Memory B cell (primary cell): ENCODE results near the gene ZMAT3.

Source experiments
- ATAC-seq: fragments of 150-1000 bp; cut with Tn5 transposase; 2 replicates; pipeline ENCODE4 v1.10.0; 2021; ENCODE audit warnings: low read depth, mild to moderate bottlenecking, moderate library complexity
- DNase-seq, 2 donors: peaks; one replicate each; pipeline ENCODE4 v3.0.0; 2022; ENCODE audit warnings: low spot score in 2 of 2
- H3K27ac Mint-ChIP-seq: one replicate; pipeline ENCODE4 v1.8.0; 2022; ENCODE audit warnings: mild to moderate bottlenecking, moderate library complexity, mixed read lengths
- H3K27me3 Mint-ChIP-seq: one replicate; pipeline ENCODE4 v1.8.0; 2022; ENCODE audit warnings: mixed read lengths
- H3K36me3 Mint-ChIP-seq: one replicate; pipeline ENCODE4 v1.8.0; 2022; ENCODE audit warnings: mild to moderate bottlenecking, mixed read lengths
- H3K4me1 Mint-ChIP-seq: one replicate; pipeline ENCODE4 v1.8.0; 2022; ENCODE audit warnings: mixed read lengths
- H3K4me3 Mint-ChIP-seq: one replicate; pipeline ENCODE4 v1.8.0; 2022; ENCODE audit warnings: mild to moderate bottlenecking, moderate library complexity, mixed read lengths
- H3K9me3 Mint-ChIP-seq: one replicate; pipeline ENCODE4 v1.8.0; 2022; ENCODE audit warnings: mixed read lengths

The ZMAT3 gene

GRCh38 chr3:179026636-179027035 is 45.0 kb downstream of the ZMAT3 start:
- no peak overlapping the region for H3K4me3 Mint-ChIP-seq
- no peaks in the 10 kb centered on the region for H3K27me3 Mint-ChIP-seq
- peaks cover 10% of the 10 kb centered on the region for H3K36me3 Mint-ChIP-seq
- ATAC-seq (no peak), DNase-seq (no peak)
- no peaks in the 10 kb centered on the region for H3K4me1 Mint-ChIP-seq
- no peak overlapping the region for H3K27ac Mint-ChIP-seq
- no peaks in the 10 kb centered on the region for H3K9me3 Mint-ChIP-seq

- no peak overlapping the region for H3K4me3 Mint-ChIP-seq
- no peaks in the 10 kb centered on the region for H3K9me3 Mint-ChIP-seq
- no peaks in the 10 kb centered on the region for H3K27me3 Mint-ChIP-seq
- DNase-seq: no peak
- H3K27ac Mint-ChIP-seq: peak overlapping the region; percentile 86
- peaks cover 6% of the 10 kb centered on the region for H3K36me3 Mint-ChIP-seq
- ATAC-seq: no peak
- H3K4me1 Mint-ChIP-seq: peaks cover 22% of the 10 kb centered on the region
Measured at GRCh38 chr3:179021119-179021903, 50.3 kb downstream of the ZMAT3 start.

GRCh38 chr3:179020112-179020511 is 51.5 kb downstream of the ZMAT3 start:
- Mint-ChIP-seq H3K9me3 (no peaks in the 10 kb centered on the region), H3K27me3 (no peaks in the 10 kb centered on the region), H3K27ac (peak overlapping the region; percentile 86), H3K4me3 (no peak overlapping the region), H3K36me3 (peaks cover 6% of the 10 kb centered on the region), H3K4me1 (peaks cover 29% of the 10 kb centered on the region)
- no peak for DNase-seq
- ATAC-seq: no peak

- H3K9me3 Mint-ChIP-seq: no peaks in the 10 kb centered on the region
- H3K4me1 Mint-ChIP-seq: peaks cover 29% of the 10 kb centered on the region
- no peak for ATAC-seq
- no peak for DNase-seq
- H3K4me3 Mint-ChIP-seq: no peak overlapping the region
- H3K27me3 Mint-ChIP-seq: no peaks in the 10 kb centered on the region
- H3K27ac Mint-ChIP-seq: peak overlapping the region; percentile 65
- H3K36me3 Mint-ChIP-seq: no peaks in the 10 kb centered on the region
Measured at GRCh38 chr3:179018808-179019207, 52.8 kb downstream of the ZMAT3 start.

DNA sequence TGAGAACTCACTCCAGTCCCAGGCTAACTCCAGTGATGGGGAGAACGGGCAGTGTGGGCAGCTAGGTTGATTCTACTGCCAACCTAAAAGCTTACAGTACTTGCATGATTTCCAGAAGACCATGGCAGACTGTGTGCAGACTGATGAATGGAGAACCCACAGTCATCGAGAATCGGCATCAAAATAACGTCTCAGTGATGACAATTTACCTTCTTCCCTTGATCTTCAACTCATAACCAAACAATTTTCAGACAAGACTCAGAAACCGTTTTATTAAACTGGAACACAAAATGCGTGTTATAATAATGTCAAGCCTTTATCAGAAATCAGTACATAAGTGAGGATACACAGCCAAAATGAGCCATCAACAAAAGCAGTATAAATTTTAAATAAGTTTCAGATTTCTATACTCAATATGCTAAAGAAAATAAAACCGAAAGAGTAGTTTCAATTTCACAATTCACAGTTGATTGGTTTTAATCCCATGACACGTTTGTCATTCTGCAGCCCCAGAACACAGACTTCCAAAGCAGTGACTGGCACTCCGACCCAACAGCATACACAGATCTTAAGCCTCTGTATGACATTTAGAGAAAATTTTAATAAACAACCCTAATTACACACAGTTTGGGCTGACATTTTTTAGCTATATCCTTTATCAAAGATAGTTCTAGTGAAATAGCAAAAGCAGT is 54.5 kb downstream of the ZMAT3 start:
- DNase-seq (peak in 1 of 2 donors; percentile 20), ATAC-seq (peak; percentile 80)
- Mint-ChIP-seq H3K36me3 (no peaks in the 10 kb centered on the region), H3K27ac (peak overlapping the region; percentile 98), H3K27me3 (no peaks in the 10 kb centered on the region), H3K4me3 (peak overlapping the region; percentile 85), H3K9me3 (no peaks in the 10 kb centered on the region), H3K4me1 (peaks cover 37% of the 10 kb centered on the region)

GRCh38 chr3:179015551-179016020 is 56.0 kb downstream of the ZMAT3 start:
- Mint-ChIP-seq H3K27me3 (no peaks in the 10 kb centered on the region), H3K4me1 (peaks cover 35% of the 10 kb centered on the region), H3K4me3 (peak overlapping the region; percentile 19), H3K36me3 (no peaks in the 10 kb centered on the region), H3K9me3 (no peaks in the 10 kb centered on the region), H3K27ac (peak overlapping the region; percentile 98)
- peak; percentile 68 to 81 for DNase-seq
- ATAC-seq: peak; percentile 72

DNA sequence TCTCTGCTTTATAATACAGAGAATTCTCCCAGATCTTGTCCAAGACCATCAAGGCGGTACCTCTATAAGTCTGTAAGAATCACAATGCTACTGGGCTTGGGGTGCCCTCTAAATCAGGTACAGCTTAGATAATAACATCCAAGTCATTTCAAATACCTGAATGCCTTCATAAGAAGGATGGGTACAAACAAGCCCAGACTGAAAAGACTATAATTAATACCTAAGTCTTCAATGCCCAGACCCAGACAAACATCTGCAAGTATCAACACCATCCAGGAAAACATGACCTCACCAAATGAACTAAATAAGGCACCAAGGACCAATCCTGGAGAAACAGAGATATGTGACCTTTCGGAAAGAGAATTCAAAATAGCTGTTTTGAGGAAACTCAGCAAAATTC is 65.9 kb downstream of the ZMAT3 start:
- Mint-ChIP-seq H3K27ac (no peak overlapping the region), H3K4me1 (no peaks in the 10 kb centered on the region), H3K27me3 (no peaks in the 10 kb centered on the region), H3K36me3 (peaks cover 11% of the 10 kb centered on the region), H3K9me3 (peaks cover 4% of the 10 kb centered on the region), H3K4me3 (no peak overlapping the region)
- ATAC-seq: no peak
- no peak for DNase-seq

DNA sequence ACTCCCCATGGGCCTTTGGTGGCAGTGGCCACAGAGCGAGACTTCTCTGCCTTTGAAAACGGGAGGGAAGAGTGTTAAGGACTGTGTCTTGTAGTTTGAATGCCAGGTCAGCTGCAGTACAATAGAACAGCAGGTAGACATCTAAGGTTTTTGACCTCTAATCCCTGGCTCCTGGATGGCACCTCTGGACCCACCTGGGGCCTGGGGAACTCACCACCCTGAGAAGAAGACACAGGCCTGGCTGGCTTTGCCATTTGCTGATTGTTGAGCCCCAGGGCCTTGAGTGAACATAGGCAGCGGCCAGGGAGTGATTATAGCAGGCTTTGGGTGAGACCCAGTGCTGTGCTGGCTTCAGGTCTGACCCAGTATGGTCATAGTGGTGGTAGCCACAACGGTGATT is 66.4 kb downstream of the ZMAT3 start:
- no peaks in the 10 kb centered on the region for H3K27me3 Mint-ChIP-seq
- H3K9me3 Mint-ChIP-seq: peaks cover 4% of the 10 kb centered on the region
- no peak overlapping the region for H3K27ac Mint-ChIP-seq
- H3K4me3 Mint-ChIP-seq: no peak overlapping the region
- no peaks in the 10 kb centered on the region for H3K4me1 Mint-ChIP-seq
- H3K36me3 Mint-ChIP-seq: peaks cover 11% of the 10 kb centered on the region
- no peak for DNase-seq
- no peak for ATAC-seq

GRCh38 chr3:179000659-179001058 is 71.0 kb downstream of the ZMAT3 start:
- Mint-ChIP-seq H3K9me3 (peaks cover 2% of the 10 kb centered on the region), H3K4me1 (peaks cover 2% of the 10 kb centered on the region), H3K27ac (no peak overlapping the region), H3K36me3 (peaks cover 20% of the 10 kb centered on the region), H3K27me3 (no peaks in the 10 kb centered on the region), H3K4me3 (no peak overlapping the region)
- no peak for DNase-seq
- ATAC-seq: no peak

- H3K9me3 Mint-ChIP-seq: peaks cover 2% of the 10 kb centered on the region
- H3K4me3 Mint-ChIP-seq: no peak overlapping the region
- H3K36me3 Mint-ChIP-seq: peaks cover 20% of the 10 kb centered on the region
- ATAC-seq (no peak), DNase-seq (no peak)
- no peaks in the 10 kb centered on the region for H3K27me3 Mint-ChIP-seq
- H3K27ac Mint-ChIP-seq: no peak overlapping the region
- H3K4me1 Mint-ChIP-seq: peaks cover 2% of the 10 kb centered on the region
Measured at GRCh38 chr3:179000144-179000543, 71.5 kb downstream of the ZMAT3 start.

DNA sequence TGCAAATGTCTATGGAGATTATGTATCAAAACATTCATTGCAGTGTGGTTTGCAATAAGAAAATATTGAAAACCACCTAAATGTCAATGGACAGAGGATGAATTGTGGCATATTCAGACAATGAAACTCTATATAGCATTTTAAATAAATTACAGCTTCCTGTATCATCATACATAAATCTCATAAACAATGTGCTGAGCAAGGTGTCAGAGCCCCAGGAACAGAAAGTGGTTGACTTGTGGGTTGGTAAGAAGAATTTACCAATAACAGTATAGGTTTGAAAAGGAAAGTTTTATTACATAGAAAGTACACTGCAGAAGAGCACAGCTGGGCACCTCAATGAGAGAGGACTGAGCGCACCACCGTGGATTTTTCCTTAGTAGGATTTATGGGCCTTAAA is 75.2 kb downstream of the ZMAT3 start:
- H3K9me3 Mint-ChIP-seq: peaks cover 2% of the 10 kb centered on the region
- peaks cover 2% of the 10 kb centered on the region for H3K4me1 Mint-ChIP-seq
- no peak overlapping the region for H3K4me3 Mint-ChIP-seq
- ATAC-seq: no peak
- no peak for DNase-seq
- no peak overlapping the region for H3K27ac Mint-ChIP-seq
- peaks cover 16% of the 10 kb centered on the region for H3K36me3 Mint-ChIP-seq
- H3K27me3 Mint-ChIP-seq: no peaks in the 10 kb centered on the region

DNA sequence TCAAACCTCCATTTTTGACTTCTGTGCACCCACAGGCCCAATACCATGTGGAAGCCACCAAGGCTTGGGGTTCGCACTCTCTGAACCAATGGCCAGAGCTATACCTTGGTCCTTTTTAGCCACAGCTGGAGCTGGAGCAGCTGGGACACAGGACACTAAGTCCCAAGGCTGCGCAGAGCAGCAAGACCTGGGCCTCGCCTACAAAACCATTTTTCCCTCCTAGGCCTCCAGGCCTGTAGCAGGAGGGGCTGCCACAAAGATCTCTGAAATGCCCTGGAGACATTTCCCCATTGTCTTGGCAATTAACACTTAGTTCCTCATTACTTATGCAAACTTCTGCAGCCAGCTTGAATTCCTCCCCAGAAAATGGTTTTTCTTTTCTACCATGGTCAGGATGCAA is 81.3 kb downstream of the ZMAT3 start:
- Mint-ChIP-seq H3K36me3 (peaks cover 31% of the 10 kb centered on the region), H3K4me1 (no peaks in the 10 kb centered on the region), H3K9me3 (peaks cover 14% of the 10 kb centered on the region), H3K27ac (no peak overlapping the region), H3K27me3 (no peaks in the 10 kb centered on the region), H3K4me3 (no peak overlapping the region)
- DNase-seq (no peak), ATAC-seq (no peak)

DNA sequence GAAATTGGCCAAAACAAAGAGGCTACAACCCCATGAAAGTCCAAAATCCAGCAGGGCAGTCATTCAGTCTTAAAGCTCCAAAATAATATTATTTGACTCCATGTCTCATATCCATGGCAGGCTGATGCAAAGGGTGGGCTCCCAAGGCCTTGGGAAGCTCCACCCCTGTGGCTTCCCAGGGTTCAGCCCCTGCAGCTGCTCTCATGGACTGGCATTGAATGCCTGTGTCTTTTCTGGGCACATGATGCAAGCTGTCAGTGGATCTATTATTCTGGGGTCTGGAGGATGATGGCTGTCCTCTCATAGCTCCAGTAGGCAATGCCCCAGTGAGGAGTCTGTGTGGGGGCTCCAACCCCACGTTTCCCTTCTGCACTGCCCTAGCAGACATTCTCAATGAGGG is 81.8 kb downstream of the ZMAT3 start:
- ATAC-seq (no peak), DNase-seq (no peak)
- peaks cover 14% of the 10 kb centered on the region for H3K9me3 Mint-ChIP-seq
- no peaks in the 10 kb centered on the region for H3K4me1 Mint-ChIP-seq
- H3K27ac Mint-ChIP-seq: no peak overlapping the region
- H3K36me3 Mint-ChIP-seq: peaks cover 35% of the 10 kb centered on the region
- no peaks in the 10 kb centered on the region for H3K27me3 Mint-ChIP-seq
- H3K4me3 Mint-ChIP-seq: no peak overlapping the region

DNA sequence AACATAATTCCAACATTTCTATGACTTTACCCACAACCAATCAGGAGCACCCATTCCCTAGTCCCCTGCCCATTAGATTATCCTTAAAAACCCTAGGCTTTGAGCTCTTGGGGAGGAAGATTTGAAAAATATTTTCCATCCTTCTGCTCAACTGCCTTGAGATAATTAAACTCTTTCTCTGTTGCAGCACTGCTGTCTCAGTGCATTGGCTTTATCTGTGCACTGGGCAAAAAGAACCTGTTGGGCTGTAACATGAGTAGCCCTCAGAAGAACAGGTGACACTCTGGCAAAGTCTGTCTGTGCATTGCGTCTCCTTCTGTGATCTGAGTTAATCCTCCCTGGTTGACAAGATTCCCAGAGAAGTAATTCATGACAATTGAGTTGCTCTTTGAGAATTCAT is 83.9 kb downstream of the ZMAT3 start:
- Mint-ChIP-seq H3K4me1 (no peaks in the 10 kb centered on the region), H3K27me3 (no peaks in the 10 kb centered on the region), H3K36me3 (peaks cover 37% of the 10 kb centered on the region), H3K9me3 (peaks cover 16% of the 10 kb centered on the region), H3K4me3 (no peak overlapping the region), H3K27ac (no peak overlapping the region)
- no peak for ATAC-seq
- DNase-seq: no peak
